Small intestine (tissue), 7 donors: Measurements from ENCODE around the gene REN. TPM values are rescaled to one million over a fixed set of nuclear protein-coding genes. Genes with fewer than 3 reads are reported as not detected.

Experiments used
- DNase-seq, 2 donors: peaks; one replicate each; pipeline versions ENCODE4 v3.0.0 to v3.0.0-alpha.2; 2013
- FAIRE-seq: peaks from 2 replicates; lab custom pipeline; 2012; peaks lifted over from hg19 to GRCh38; lab: Jason Lieb, UNC
- H3K27ac ChIP-seq, 3 donors: one replicate each; pipeline ENCODE4 v1.5.1; 2013; ENCODE audit warnings: low read length in 2 of 3, mild to moderate bottlenecking in 2 of 3, control low read depth in 1 of 3, inconsistent platforms in 1 of 3, low read depth in 1 of 3, moderate library complexity in 1 of 3
- H3K27me3 ChIP-seq, 3 donors: one replicate each; pipeline ENCODE4 v1.6.1; 2013; ENCODE audit warnings: low read length in 3 of 3, inconsistent platforms in 1 of 3; ENCODE audit not compliant: control insufficient read depth in 3 of 3, insufficient read depth in 3 of 3
- H3K36me3 ChIP-seq, 3 donors: one replicate each; pipeline ENCODE4 v1.6.1; 2013; ENCODE audit warnings: low read length in 3 of 3, inconsistent platforms in 1 of 3, low read depth in 1 of 3, mild to moderate bottlenecking in 1 of 3, moderate library complexity in 1 of 3; ENCODE audit not compliant: control insufficient read depth in 3 of 3, insufficient read depth in 2 of 3
- H3K4me1 ChIP-seq, 3 donors: one replicate each; pipeline ENCODE4 v1.6.1; 2013; ENCODE audit warnings: low read length in 2 of 3, inconsistent platforms in 1 of 3, low read depth in 1 of 3, mild to moderate bottlenecking in 1 of 3, moderate library complexity in 1 of 3; ENCODE audit not compliant: control insufficient read depth in 3 of 3, insufficient read depth in 2 of 3
- H3K4me3 ChIP-seq, 3 donors: one replicate each; pipeline ENCODE4 v1.5.1; 2013; ENCODE audit warnings: low read length in 3 of 3, control low read depth in 1 of 3, inconsistent platforms in 1 of 3, low read depth in 1 of 3, mild to moderate bottlenecking in 1 of 3, moderate library complexity in 1 of 3
- H3K9me3 ChIP-seq, 2 donors: one replicate each; pipeline ENCODE4 v1.6.1; 2013; ENCODE audit warnings: low read depth in 1 of 2, low read length in 1 of 2; ENCODE audit not compliant: control insufficient read depth in 2 of 2, insufficient read depth in 1 of 2
- WGBS, 3 donors: extraction: QIAGEN DNeasy Blood & Tissue Kit; methylation state at CpG; one replicate each; pipeline ENCODE4 v1.1.7; 2013; 5-methylcytosine and 5-hydroxymethylcytosine counted together
- polyA plus RNA-seq, 4 donors: library from polyadenylated mRNA; stranded (reverse) in 3 of 4; unstranded in 1 of 4; fragments of 200-250 nt in 3 of 4; fragments of 120-200 nt in 1 of 4; gene quantifications; one replicate each; pipeline versions ENCODE4 v1.2.1 to v1.2.3, GENCODE V29; 2013
- donor health status: healthy with polysubstance abuse.
- donor health status: control.
- donor health status: control.
- donor health status: Bipolar disorder and iron deficiency.
- donor health status: healthy.

REN gene
- polyA plus RNA-seq, 4 donors, result 0.04 to 418 TPM; not detected in 2

DNA sequence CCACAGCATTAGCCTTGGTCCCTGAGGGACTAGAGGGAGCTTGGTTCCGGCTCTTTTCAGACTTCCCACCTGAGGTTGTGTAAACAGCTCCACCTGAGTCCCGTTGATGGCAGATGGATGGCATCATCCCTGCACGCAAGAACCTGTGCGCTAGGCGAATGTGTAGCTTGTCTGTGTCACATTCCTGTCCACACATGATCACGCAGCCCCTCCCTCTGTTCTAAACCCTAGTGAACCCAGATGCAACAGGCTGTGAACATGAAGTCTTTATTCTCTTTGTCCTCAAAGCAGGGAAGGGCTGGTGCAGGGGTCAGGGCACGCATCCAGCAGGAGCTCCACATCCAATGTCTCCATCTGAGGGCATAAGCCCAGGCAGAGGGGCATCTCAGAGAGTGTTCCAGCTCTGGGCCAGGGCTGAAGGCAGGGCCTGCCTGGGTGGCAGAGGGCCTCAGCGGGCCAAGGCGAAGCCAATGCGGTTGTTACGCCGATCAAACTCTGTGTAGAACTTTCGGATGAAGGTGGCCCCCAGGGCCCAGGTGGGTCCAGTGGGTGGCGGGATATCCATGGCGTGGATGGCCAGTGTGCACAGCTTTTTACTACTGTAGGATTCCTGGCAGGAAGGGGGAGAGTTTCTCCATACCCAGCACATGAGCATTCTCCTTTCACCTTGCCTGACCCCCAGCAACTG is 11.4 kb downstream of the REN start:
- H3K27me3 ChIP-seq, result no peaks in the 10 kb centered on the region
- no peak overlapping the region for H3K27ac ChIP-seq
- DNase-seq (no peak), FAIRE-seq (no peak)
- WGBS, 3 donors, result 85 to 92% (median 91%) methylated on average over 15 of the region's 15 CpGs
- peaks cover 0 to 2% (median 0%) of the 10 kb centered on the region in 3 donors for H3K36me3 ChIP-seq
- peaks cover 0 to 18% (median 0%) of the 10 kb centered on the region in 3 donors for H3K4me1 ChIP-seq
- no peak overlapping the region for H3K4me3 ChIP-seq
- no peaks in the 10 kb centered on the region for H3K9me3 ChIP-seq

DNA sequence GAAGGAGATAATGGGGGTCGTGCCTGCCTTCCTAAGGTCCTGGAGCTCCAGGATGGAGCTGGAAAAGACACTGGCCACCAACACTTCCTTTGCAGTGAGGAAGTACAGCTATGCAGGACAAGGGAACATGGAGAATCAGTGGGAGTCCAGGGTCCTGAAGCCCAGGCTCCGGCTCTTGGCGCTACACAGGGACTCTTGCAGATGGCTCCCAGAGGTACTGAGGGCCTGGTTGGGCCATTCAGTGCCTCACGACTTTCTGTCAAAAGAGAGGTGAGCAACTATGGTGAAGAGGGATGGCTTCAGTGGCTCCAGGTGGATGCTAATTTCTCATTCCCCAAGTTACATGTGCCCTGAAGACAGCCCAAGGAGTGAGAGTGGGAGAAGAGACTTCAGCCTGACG is 12.5 kb downstream of the REN start:
- Histone ChIP-seq H3K36me3 (peaks cover 0 to 7% (median 0%) of the 10 kb centered on the region in 3 donors), H3K9me3 (no peaks in the 10 kb centered on the region), H3K4me3 (no peak overlapping the region), H3K27me3 (no peaks in the 10 kb centered on the region), H3K27ac (no peak overlapping the region), H3K4me1 (peaks cover 0 to 18% (median 0%) of the 10 kb centered on the region in 3 donors)
- DNase-seq (no peak), FAIRE-seq (no peak)
- WGBS, 3 donors, result 86 to 93% (median 91%) methylated on average over 5 of the region's 5 CpGs

DNA sequence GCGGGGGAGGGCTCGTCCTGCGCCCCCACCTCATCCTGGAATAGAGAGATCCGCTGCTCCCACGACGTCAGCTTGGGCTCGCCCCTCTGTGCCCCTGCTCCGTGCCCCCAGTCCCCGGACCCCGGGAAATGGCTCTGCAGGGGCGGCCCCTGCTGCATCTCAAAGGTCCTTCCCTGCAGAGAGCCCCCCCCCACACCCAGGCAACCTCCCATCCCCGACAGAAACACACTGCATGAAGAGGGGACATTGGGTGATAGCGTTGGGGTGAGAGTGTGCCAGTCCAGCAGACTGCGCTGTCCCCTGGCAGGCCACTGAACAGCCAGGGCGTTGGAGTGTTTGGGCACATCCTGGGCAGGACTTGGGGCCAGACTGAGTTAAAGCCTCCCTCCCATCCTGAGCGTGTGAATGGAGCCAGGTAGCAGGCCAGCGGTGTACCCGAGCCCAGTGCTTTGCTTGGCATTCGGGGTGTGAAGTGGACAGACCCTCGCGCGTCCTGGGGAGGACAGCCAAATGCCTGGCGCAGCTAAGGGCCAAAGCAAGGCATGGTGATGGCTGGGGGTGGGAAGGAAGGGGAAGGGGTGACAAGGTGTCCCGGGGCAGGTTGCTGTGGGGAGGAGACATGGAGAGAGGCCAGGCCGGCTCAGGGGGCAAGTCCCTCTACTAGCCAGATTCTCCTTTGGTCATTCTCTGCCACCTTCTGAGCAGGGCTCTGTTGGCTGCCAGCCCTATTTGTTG is 13.7 kb downstream of the REN start:
- WGBS, 3 donors, result 31 to 46% (median 32%) methylated on average over 18 to 25 of the region's 25 CpGs
- H3K4me1 ChIP-seq, result peaks cover 0 to 27% (median 0%) of the 10 kb centered on the region in 3 donors
- H3K9me3 ChIP-seq, result no peaks in the 10 kb centered on the region
- no peaks in the 10 kb centered on the region for H3K27me3 ChIP-seq
- peaks cover 0 to 14% (median 0%) of the 10 kb centered on the region in 3 donors for H3K36me3 ChIP-seq
- DNase-seq (no peak), FAIRE-seq (no peak)
- peak overlapping the region; percentile 26 to 62 (median 52) for H3K4me3 ChIP-seq
- peak overlapping the region in 1 of 3 donors; percentile 48 for H3K27ac ChIP-seq

DNA sequence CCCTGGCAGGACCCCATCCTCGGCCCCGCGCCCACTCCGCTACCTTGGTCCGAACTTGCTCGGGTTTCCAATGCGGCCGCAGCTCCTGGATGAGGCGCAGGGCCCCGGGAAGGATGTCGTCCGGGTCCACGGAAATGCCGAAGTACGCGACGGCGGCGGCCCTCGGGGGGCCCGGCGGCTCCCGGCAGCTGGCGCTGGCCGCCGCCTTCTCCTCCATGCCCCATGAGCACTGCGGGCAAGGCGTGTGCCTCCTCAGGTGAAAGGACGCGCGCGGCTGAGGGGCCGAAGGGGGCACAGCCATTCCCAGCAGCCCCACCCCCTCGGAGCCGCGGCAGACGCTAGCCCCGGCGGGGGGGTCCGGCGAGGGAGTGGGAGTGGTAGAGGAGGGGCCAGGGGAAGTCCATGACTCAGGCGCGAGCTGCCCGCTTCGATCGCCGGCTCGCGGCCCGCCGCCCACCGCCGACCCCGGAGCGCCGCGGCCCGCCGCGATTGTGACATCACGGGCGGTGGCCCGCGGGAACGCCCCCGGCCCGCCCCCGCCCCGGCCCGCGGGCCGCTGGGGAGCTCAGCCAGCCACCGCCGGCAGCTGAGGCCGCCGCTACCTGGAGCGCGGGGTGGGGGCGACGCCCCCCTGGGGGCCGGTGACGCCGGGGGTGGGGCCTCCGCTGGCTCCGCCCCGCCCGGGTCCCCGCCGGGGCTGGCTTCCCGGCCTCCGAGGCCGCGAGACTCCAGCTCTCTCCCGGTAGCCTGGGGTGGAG is 14.4 kb downstream of the REN start, which contains the start of gene ETNK2:
Gene ETNK2, minus strand, starts transcription at position 493 of the 758 bp plus-strand sequence. Its CDS starts 192 bp downstream, at position 301.
- peak in 1 of 2 donors; percentile 88 for DNase-seq
- Histone ChIP-seq H3K9me3 (no peaks in the 10 kb centered on the region), H3K4me1 (peaks cover 0 to 35% (median 0%) of the 10 kb centered on the region in 3 donors), H3K27ac (peak within 1 kb of the TSS in 1 of 3 donors; percentile 57), H3K36me3 (peaks cover 0 to 15% (median 0%) of the 10 kb centered on the region in 3 donors), H3K27me3 (no peaks in the 10 kb centered on the region), H3K4me3 (peak within 1 kb of the TSS; percentile 26 to 62 (median 56))
- no peak for FAIRE-seq
- 1 to 2% (median 2%) methylated on average over 43 to 94 of the region's 94 CpGs for WGBS, 3 donors

DNA sequence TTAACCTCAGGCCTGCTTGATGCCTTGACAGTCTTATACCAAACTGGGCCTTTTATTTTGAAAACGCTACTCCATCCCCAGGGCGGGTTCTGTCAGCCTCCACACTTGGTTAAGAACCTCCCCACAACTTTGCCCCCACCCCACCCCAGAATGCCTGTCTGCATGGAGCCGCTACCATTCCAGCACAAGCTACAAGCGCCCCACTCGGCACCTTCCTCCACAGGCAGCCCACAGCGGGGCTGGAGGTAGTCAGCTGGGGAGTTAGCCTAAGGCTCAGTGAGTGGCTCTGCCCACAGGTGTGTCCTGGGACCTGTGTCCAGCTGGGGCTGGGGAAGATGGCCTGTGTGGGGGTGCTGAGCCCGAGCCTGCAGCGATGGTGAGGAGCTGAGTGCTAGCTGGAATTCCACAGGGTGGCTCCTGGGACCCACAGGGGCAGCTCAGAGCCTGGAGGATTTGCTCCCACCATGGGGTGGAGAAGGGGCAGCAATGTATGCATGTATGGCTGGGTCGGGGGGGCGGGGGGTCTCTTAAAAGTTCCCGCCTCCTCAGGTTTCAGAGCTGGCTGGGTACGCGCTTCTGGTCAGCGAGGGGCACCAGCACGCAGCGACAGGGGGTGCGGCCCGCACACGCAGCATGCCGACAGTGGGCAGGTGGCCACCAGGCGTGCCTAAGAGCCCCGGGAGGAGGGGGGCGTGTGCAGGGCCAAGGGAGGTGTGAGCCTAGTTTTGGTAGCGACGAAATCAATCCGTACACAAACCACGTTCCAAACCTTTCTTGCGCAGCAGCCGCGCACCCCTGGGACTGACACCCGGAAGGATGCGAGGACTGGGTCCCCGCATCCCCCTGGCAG is 15.2 kb downstream of the REN start:
- Histone ChIP-seq H3K4me3 (peak overlapping the region; percentile 26 to 62 (median 56)), H3K27me3 (no peaks in the 10 kb centered on the region), H3K36me3 (peaks cover 0 to 23% (median 0%) of the 10 kb centered on the region in 3 donors), H3K27ac (peak overlapping the region in 1 of 3 donors; percentile 57), H3K4me1 (peaks cover 0 to 43% (median 0%) of the 10 kb centered on the region in 3 donors), H3K9me3 (no peaks in the 10 kb centered on the region)
- FAIRE-seq, result no peak
- 38 to 50% (median 45%) methylated on average over 27 to 33 of the region's 33 CpGs for WGBS, 3 donors
- DNase-seq, result no peak

DNA sequence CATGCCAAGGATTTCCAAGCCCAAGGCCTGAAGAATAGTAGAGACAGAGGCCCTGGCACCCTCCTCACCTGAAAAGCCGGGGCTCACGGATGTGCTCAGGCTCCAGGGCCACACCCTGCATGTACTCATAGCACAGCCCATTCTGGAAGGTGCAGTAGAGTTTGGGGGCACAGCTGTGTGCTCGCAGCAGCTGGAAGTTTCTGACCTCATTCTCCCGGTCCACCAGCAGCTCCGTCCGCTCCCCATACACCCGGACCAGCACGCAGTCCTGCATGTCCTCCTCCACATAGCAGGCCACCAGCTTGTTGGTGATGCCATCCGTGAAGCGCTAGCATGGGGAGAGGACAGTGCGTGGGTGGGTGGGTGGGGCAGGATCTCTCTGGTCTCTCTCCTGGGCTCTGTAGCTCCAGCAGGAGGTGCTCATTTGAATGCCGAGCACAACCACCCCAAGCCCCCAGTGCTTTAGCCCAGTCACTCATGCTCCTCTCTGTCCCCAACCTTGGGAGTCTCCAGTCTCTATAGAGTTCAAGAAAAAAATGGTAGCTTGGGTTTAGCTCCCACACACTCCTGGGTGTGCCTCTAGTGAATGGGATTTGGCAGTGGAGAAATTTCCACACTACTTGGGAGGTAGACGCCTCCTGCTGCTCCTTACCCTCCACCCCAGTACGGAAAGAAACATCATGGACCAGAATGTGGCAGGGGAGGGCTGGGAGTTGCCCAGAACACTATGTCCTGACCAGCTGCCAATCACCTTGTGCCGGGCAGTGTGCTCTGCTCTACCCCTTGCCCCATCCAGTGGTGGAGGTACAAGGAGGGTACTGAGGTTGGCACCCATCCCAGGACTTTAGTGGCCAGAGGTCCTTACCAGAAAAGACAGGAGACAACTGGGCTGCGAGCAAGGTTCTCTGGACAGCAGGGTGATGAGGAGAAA is 16.2 kb downstream of the REN start:
- FAIRE-seq (no peak), DNase-seq (no peak)
- H3K27ac ChIP-seq, result no peak overlapping the region
- H3K36me3 ChIP-seq, result peaks cover 0 to 31% (median 0%) of the 10 kb centered on the region in 3 donors
- peaks cover 0 to 51% (median 0%) of the 10 kb centered on the region in 3 donors for H3K4me1 ChIP-seq
- 83 to 84% (median 84%) methylated on average over 16 of the region's 16 CpGs for WGBS, 3 donors
- H3K4me3 ChIP-seq, result no peak overlapping the region
- no peaks in the 10 kb centered on the region for H3K9me3 ChIP-seq
- no peaks in the 10 kb centered on the region for H3K27me3 ChIP-seq

DNA sequence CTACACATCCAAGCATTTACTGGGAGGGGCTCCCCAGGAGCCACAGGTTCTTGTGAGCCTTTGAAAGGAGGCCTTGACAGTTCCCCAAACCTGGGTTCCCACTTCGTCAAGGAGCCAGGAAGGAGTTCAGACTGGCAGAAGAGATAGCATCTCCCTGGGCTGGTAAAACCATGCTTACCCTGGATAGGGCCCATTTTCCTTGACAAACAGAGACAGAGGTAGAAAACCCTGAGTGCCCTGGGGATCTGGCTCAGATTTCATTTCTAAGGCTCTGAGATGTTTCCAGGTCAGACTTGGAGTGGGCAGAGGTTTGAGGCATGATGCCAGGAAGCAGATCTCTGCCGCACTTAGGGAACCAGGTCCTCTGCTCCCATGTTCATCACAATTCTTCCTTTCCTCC is 17.0 kb downstream of the REN start:
- Histone ChIP-seq H3K4me3 (no peak overlapping the region), H3K4me1 (peaks cover 0 to 58% (median 0%) of the 10 kb centered on the region in 3 donors), H3K36me3 (peaks cover 0 to 33% (median 0%) of the 10 kb centered on the region in 3 donors), H3K27ac (no peak overlapping the region), H3K9me3 (no peaks in the 10 kb centered on the region), H3K27me3 (no peaks in the 10 kb centered on the region)
- DNase-seq (no peak), FAIRE-seq (no peak)
- 77 to 88% (median 81%) methylated on average over 2 of the region's 2 CpGs for WGBS, 3 donors
